Stimulated activated CD8-positive, alpha-beta memory T cell treated with anti-CD3 and anti-CD28 coated beads, Interleukin-12 subunit alpha, Interleukin-12 subunit beta, amount 100 ng/mL, for 24 hours (primary cell): ENCODE results near the gene ISCU.
"Not testable (repeated sequence)": the region's sequence is repeated elsewhere in the genome, so short reads cannot be mapped to it uniquely, and the experiment has no call there.

Experiments
- DNase-seq: peaks from one replicate; pipeline ENCODE4 v3.0.0-alpha.2; 2020; ENCODE audit errors: extremely low read depth

Gene ISCU

DNA sequence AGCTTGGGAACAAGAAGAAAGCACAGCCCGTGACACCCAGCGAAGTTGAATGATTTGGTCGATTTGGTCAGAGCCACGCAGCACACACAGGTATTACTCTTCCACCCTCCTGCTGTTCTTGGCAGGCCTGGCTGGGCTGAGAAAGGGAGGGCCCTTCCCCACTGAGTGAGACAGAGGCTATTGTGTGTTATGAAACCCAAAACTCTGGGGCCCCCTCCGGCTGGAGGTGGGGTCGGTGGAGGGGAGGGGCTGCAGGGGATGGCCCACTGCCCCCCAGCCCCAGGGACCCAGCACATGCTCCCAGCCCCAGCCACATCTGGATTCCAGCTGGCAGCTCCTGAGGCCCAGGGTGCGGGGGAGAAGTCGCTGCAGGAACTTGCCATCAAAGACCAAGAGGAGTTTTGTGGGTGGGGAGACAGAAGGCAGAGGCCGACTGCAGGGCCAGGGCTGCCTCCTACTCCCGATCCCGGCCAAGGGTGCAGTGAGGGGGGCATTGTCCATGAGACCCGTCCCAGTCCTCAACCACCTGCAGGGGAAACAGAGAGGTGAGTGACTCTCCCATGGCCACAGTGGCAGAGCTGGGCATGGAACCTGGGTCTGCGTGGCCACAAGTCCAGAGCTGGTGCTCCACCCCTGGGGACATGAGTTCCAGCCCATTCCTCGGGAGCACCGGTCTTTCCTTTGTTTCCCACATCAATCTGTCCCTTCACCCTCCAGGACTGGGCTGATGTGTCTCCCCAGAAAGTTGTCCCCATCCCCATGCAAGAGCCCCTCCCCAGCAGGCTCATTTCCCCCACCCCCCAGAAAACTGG is 26.8 kb downstream of the ISCU start:
- no peak for DNase-seq

DNA sequence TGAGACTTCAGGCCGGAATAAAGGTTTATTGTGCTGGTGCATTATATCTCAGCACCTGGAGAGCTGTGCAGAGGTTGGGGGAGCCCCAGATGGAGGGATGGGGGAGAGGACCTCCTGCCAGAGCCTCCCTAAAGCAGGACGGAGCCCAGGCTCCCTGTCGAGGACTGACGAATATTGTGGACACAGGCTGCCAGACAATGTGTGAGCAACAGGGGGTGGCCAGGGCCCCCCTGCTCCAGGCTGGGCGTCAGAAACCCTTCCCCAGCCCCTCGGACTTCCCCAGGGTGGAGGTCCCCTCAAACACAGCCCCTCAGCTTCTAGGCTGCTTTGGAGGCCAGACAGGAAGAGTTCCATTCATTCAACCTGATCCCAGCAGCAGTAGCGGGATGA is 27.4 kb downstream of the ISCU start:
- no peak for DNase-seq

DNA sequence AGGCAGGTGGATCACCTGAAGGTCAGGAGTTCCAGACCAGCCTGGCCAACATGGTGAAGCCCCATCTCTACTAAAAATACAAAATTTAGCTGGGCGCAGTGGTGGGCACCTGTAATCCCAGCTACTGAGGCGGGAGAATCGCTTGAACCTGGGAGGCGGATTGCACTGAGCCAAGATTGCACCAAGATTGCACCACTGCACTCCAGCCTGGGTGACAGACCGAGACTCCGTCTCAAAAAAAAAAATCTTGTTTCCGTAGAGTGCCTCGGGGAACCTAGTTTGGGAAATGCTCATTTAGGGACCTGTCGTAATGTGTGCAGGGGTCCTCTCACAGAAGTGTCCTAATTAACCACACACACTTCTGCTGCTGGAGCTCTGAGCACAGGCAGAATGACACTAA is 28.1 kb downstream of the ISCU start:
- not testable (repeated sequence) for DNase-seq

DNA sequence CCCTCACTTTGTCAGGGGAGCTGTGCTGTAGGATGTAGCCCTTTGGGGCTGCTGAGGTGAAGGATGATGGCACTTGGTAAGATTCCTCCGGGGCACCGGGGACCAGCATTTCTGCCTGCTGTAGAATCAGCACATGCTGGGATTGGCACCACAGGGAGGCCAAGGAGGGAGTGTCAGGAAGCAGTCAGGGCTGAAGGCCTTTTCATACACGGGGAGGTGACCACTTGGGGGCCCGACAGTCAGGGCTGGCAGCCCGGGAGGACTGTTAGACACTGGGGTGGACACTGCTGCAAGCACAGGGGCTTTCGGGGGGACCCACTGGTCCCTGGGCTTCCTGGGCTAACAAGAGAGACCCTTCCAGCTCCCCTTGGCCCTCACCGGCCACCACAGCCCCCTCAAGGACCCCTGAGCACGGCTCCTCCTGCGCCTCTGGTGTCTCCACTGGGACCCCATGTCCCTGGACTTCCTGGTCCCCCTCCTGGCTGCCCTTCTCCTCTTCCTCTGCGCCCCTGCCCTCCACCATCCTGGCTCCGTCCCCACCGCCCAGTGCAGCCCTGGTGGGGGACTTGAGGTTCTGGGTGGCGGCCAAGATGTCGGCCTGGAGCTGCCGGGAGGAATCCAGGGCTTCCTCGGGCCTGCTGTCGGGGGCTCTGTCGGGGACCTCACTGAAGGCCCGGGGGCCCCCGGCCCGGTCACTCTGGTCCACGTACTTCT is 29.0 kb downstream of the ISCU start:
- DNase-seq: no peak

DNA sequence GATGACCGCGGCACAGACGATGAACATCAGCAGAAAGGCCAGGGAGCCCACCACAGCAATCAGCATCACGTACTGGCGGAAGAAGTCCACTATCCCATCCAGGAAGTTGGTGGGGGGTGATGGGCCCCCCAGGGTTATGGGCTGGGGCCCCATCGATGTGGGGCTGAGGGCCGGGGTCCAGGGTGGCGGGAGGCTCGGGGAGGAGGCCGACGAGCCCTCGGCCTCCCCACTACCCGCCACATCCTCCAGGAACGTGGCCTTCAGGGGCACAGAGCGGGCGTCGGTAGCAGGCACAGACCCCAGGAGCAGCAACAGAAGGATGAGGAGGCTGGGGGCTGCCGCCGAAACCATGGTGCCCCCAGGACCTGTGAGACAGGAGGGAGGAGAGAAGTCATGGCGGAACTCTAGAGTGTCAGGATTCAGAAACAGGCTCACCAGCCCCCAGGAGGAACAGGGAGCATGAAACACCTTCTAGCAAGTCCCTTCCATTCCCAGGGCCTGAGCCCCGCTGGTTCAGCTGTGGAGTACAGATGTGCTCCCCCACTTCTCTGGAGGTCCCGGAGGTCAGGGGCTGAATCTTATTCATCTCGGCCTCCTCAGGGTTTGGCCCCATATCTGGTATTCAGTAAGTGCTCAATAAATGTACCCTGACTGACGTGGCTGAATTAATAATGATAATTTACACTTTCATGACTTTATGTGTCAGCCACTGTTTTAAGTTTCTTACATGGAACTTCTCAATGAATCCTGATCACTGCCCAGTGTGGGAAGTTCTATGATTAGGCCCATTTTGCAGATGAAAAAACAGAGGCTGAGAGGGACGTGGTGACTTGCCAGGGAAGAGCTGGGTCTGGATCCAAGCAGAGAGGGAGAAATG is 29.9 kb downstream of the ISCU start:
- no peak for DNase-seq

DNA sequence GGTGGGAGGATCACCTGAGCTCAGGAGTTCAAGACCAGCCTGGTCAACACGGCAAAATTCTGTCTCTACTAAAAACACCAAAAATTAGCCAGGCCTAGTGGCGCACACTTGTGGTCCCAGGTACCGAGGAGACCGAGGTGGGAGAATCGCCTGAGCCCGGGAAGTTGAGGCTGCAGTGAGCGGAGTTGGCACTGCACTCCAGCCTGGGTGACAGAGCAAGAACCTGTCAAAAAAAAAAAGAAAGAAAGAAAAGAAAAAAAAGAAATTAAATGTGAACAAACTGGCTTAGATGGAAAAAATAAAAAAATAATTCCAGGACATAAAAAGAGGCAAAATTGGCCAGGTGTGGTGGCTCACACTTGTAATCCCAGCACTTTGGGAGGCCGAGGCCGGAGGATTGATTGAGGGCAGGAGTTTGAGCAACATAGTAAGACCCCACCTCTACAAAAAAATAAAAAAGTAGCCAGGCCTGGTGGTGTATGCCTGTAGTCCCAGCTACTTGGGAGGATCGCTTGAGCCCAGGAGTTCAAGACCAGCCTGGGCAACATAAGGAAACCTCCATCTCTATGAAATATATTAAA is 32.0 kb downstream of the ISCU start:
- no peak for DNase-seq

DNA sequence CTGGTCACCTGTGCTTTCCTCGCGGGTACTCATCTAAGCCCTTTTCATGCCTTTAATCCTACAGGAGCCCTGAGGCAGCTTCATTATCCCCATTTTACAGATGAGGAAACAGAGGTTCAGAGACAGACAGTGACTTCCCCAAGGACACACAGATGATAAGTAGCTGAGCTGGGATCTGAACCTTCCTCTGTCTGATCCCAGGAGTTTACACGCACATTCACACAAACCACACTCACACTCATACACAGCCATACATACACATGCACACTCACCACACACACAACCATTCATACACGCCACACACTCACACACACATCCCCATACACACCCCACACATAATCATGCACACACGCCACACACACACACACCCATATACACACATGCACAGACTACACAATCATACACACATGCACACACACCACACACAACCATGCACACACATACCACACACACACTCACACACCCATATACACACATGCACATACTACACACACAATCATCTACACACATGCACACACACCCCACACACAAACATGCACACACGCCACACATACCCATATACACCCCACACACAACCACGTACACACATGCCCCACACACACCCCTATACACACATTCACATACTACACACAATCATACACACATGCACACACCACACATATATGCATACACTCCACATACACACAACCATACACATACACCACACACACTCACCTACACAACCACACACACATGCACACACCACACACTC is 32.7 kb downstream of the ISCU start:
- DNase-seq: no peak

DNA sequence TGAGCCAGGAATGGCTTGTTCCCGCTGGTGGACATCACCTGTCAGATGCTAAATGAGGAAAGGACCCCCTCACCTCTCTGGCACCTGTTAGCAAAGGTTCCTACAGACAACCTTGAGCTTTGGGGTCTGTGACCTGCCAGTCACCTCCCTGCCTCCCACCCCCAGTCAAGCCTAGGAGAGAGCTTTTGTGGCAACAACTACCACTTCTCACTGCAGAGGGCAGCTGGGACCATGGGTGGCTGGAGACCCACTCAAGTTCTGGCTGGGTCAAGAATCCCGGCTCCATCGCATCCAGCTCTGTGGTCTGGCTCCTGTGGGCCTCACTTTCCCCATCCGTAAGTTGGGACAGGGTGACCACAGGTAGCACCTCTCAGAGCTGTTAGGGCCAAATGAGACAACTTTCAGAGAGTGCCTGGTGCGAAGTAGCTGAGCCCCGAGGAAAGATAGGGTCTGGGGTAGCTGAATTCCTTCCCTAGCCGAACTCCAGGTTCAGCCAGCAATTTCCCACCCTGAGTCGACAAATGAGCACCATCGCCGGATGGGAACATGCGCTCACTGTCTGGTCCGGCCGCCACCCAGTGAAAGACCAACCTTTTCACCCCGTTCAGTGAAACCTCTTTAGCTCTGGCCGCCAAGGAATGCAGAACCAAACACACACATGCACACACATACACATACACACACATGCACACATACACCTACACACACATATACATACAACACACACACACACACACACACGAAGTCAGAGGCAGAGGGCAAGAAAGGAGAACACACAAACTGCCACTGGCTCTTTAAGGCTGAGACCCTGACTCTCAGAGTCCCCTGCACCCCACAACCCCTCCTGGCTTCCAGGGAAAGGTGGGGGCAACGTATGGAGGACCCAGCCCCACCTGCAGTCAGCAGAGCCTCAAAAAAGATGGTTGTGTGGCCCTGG is 33.6 kb downstream of the ISCU start:
- DNase-seq: no peak

DNA sequence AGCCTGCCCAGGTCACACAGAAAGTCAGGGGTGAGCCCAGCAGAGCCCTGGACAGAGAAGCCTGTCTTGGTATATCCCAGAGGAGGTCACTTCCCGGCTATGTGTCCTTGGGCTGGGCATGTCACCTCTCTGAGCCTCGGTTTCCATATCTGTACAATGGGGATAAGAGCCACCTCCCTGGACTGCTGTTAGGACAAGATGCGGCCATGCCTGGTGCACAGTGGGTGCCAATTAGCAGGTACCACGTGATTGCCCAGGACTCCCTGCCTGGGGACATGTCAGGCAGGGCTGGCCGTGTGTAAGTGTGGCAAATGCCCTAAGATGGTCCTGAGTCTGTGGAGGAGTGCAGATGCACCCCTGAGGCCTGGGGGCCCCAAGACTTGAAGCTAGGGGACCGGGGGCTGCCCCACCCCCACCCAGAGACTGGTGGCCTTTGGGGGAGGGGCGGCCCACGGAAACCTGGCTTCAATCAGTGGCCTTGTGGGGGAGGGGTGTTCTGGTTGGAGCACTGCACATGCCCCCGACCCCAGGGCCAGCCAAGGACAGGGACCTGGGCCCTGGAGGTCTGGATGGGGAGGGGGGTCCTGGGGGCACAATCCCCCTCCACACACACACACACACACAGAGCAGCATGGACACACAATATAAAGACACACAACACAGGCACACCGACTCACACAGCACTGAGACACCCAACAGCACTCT is 34.6 kb downstream of the ISCU start:
- DNase-seq: no peak

DNA sequence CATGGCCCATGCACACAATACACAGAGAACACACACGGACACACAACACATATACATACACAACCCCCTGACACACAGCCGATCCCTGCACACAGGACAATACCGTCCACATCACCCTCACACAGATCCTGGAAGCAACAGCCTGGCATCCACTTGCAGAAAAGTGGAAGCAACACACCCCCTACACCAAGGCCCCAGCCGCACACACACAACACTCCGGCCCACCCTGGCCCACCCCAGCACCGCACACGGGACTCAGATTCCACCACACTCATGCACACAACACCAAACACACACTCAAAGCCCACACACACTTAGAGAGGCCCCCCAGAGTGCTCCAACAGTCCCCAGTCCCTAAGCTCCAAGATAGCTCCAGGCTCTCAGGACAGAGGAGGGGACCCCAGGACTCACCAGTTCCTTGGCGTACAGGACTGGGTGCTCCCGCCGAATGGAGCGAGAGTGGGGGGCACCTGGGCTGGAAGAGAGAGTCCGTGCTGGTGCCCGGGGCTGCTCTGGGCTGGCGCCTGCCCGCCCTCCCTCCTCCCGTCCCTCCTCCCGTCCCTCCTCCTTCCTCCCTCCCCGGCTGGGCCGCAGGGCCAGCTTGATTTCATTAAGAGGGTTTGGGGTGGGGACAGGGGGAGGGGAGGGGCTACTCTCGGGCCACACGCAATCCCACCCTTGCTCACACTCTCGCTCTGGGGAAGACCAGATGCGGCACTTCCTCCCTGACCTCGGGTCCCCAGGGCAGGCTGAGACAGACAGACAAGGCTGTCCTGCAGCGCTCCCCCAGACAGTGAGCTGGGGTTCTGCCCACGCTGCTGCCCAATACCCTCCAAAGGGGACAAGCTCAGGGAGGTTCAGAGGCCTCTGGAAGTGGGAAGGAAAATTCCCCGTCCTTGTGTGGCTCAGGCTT is 35.4 kb downstream of the ISCU start, which contains the start of gene TMEM119:
TSS of gene TMEM119 (minus strand) at position 526 of the 913 bp plus-strand sequence. CDS start 5,701 bp downstream, outside the sequence.
- DNase-seq: no peak

DNA sequence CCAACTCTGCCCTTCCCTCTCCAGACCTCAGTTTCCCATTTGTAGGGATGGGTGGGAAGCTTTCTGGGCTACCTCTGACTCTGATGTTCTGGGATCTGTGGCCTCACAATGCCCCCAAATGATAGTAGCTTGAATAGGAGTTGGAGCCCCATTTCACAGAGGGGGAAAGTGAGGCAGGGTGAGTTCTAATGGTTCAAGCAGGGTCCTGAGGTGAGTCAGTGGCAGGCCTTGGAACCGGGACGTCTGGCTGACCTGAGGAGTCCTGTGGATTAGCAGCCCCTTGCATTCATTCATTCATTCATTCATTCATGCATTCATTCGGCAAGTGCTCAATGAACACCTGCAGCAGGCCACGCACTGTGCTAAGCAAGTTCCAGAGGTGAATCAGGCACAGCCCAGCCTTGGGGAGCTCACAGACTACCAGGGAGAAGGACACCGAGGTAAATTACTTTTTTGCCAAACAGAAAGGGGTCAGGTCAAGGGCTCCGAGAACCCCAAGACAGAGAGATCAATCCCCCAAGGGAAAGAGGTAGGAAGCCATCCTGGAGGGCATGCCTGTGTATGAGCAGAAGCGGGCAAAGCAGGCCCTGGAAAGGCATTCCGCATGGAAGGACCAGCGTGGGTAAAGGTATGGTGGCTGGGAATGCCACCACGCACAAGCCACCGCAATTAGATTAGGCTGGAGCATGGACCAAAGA is 36.3 kb downstream of the ISCU start:
- DNase-seq: no peak

DNA sequence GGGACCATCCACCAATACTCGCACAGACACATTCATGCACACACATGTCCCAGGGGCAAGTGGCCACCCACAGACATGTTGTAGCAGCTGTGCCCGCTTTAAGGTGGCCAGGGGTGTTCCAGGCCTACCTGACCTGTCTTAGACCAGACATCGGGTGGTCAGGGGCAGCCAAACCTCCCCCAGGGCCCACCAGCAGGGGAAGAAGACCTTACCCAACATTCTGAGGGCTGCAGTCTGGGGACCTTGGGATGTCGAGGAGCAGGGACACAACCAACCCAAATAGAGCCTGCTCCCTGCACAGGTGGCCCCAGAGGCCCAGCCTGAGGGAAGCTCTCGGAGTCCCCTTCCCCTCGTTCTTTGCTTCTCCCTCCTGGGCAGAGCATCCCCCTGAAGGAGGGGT is 37.1 kb downstream of the ISCU start:
- no peak for DNase-seq

DNA sequence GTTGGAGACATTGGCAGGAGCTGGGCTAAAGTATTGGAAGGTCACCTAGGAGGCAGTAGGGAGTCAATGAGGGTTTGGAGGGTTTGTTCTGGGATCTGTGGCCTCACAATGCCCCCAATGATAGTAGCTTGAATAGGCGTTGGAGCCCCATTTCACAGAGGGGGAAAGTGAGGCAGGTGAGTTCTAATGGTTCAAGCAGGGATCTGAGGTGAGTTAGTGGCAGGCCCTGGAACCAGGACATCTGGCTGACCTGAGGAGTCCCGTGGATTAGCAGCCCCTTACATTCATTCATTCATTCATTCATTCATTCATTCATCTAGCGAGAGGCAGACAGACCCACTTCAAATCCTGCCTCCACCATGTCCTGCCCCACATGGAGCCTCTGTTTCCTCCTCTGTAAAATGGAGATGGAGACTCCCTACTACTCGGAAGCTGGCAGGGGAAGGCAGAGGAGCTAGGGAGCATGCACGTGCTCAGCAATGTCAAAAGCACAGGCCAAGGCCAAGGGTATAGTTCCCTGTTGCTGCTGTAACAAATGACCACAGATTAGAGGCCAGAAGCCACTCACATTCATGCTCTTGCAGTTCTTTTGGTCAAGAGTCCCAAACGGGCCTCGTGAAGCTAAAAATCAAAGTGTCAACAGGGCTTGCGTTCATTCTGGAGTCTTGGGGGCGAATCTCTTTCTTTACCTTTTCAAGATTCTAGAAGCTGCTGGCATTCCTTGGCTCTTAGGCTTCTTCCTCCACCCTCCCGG is 37.7 kb downstream of the ISCU start:
- DNase-seq: no peak

DNA sequence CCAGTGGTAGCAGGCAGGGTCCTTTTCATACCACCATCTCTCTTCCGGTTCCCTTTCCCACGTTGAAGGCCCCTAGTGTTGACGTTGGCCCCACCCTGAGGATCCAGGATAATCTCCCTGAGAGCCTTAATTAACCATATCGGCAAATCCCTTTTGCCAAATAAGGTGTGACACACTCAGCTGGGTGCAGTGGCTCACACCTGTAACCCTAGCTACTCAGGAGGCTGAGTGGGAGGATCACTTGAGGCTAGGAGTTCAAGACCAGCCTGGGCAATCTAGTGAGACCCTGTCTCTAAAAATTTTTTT is 38.3 kb downstream of the ISCU start:
- DNase-seq: no peak

DNA sequence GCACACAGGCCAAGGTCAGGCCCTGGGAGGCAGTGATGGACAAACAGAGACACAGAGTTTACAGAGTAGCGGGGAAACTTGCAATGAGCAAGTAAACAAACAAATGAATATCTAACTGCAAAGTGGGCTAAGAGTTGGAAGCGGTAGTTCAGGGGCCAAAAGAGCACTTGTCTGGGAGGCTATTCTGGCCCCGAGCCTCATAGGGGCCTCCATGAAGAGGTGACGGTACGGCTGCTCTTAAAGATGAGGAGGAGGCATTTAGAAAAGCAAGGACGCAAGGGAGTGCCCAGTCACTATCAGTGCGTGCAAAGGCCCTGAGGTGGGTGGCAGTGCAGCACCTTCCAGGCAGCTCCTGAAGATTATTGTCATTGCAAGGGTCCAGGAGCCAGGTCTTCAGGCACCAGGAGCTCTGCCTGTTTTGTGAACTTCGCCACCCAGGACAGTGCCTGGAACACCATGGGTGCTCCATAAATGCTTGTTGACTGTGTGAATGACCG is 39.9 kb downstream of the ISCU start:
- DNase-seq: no peak

DNA sequence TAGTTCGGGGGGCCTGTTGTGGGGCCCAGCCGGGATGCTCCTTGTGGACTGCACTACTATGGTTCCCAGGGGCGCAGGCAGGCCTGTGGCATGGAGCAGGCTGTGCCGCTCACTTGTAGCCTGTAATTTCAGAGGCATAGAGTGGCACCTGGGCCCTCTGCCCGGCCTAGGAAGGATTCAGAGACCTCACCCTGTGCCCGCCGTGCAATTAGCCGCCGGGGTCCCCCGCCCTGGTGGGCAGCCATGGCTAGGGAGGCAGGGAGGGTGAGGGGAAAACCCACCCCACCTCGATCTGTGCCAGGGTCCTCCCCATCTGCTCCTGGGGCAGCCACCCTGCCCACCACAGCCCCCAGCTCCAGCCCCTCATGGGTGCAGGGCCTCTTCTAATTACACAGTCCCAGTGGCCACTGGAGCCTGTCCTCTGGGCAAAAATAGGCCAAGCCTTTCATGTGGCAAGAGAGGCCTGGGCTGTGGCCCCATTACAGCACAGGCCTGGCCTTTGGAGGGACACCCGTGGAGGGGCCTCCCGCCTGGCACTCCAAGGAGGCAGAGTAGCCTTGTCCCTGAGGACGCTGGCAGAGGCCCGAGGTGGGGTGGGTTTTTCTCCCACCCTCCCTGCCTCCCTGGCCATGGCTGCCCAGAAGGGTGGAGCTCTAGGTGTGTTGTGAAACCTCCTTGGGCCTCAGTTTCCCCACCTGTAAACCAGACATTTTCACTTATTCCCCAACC is 40.7 kb downstream of the ISCU start:
- no peak for DNase-seq
